SK-N-SH treated with all-trans-retinoic acid at 6 μM for 48 hours (cell line): ENCODE data around the gene TMEM74B.

ENCODE experiments used
- CSRNP3 ChIP-seq: fragments of 250-450 bp; sonication (Bioruptor Pico); IDR thresholded peaks from 2 replicates; pipeline ENCODE4 v1.5.1; 2021; ENCODE audit warnings: mild to moderate bottlenecking, moderate library complexity
- TCF4 ChIP-seq: fragments of 250-450 bp; sonication (Bioruptor Pico); IDR thresholded peaks from 2 replicates; pipeline ENCODE4 v1.8.0; 2021; ENCODE audit warnings: mild to moderate bottlenecking, moderate library complexity, borderline replicate concordance

GRCh38 chr20:1206366-1207148 is 21.8 kb upstream of the TMEM74B start:
- TF ChIP-seq TCF4 (CRISPR knock-in tag), result no peak
- TF ChIP-seq CSRNP3, result no peak
